Measurements from ENCODE around the gene ENTPD1.
A peak's percentile ranks its signal among the peaks of the same experiment; 100 is the strongest.
"Not testable (repeated sequence)": the region's sequence is repeated elsewhere in the genome, so short reads cannot be mapped to it uniquely, and the experiment has no call there.

ENTPD1 gene

GRCh38 chr10:95728526-95728925 lies 27.4 kb upstream of the ENTPD1 start:
- no peak overlapping the region for H3K27ac ChIP-seq
- TF ChIP-seq ZFX (IDR thresholded peaks at IDR 0.05; ENCODE audit: borderline replicate concordance): no peak
- TF ChIP-seq, protein P1, sequence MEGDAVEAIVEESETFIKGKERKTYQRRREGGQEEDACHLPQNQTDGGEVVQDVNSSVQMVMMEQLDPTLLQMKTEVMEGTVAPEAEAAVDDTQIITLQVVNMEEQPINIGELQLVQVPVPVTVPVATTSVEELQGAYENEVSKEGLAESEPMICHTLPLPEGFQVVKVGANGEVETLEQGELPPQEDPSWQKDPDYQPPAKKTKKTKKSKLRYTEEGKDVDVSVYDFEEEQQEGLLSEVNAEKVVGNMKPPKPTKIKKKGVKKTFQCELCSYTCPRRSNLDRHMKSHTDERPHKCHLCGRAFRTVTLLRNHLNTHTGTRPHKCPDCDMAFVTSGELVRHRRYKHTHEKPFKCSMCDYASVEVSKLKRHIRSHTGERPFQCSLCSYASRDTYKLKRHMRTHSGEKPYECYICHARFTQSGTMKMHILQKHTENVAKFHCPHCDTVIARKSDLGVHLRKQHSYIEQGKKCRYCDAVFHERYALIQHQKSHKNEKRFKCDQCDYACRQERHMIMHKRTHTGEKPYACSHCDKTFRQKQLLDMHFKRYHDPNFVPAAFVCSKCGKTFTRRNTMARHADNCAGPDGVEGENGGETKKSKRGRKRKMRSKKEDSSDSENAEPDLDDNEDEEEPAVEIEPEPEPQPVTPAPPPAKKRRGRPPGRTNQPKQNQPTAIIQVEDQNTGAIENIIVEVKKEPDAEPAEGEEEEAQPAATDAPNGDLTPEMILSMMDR (IDR thresholded peaks at IDR 0.05): no peak

- no peak overlapping the region for H3K27ac ChIP-seq
- TF ChIP-seq ZFX (IDR thresholded peaks at IDR 0.05; ENCODE audit: borderline replicate concordance): no peak
- TF ChIP-seq, protein P1 (IDR thresholded peaks at IDR 0.05): no peak
These were observed 26.5 kb upstream of the ENTPD1 start for GRCh38 chr10:95729323-95730055.

DNA sequence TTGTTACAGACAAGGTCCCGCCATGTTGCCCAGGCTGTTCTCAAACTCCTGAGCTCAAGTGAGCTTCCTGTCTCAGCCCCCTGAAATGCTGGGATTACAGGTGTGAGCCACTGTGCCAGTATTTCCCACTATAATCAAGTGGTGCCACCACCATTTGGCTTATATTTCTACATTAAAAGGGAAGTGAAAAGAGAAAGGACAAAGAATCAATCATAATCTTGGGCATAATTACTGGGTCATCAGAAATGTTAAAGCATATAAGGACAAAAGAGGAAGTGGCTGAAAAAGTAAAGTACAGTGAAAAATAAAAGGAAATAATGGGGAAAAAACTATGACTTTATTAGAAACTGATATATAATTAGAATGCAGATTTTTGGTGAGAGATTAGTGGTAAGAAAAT lies 25.7 kb upstream of the ENTPD1 start:
- TF ChIP-seq ZFX (IDR thresholded peaks at IDR 0.05; ENCODE audit: borderline replicate concordance): no peak
- TF ChIP-seq, protein P1 (IDR thresholded peaks at IDR 0.05): no peak
- H3K27ac ChIP-seq: no peak overlapping the region

- H3K27ac ChIP-seq: not testable (repeated sequence)
These were observed 23.1 kb upstream of the ENTPD1 start for GRCh38 chr10:95732907-95733306.

DNA sequence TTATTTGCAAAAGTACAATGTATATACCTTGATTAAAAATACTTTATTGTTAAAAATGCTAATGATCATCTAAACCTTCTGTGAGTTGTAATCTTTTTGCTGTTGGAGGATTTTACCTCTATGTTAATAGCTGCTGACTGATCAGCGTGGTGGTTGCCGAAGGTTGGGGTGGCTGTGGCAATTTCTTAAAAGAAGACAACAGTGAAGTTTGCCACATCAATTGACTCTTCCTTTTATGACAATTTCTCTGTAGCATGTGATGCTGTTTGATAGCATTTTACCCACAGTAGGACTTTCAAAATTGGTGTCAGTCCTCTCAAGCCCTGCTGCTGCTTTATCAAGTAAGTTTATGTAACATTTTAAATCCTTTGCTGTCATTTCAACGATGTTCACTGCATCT lies 16.9 kb upstream of the ENTPD1 start:
- H3K27ac ChIP-seq: no peak overlapping the region
- no peak for TF ChIP-seq ZFX (IDR thresholded peaks at IDR 0.05; ENCODE audit: borderline replicate concordance)
- TF ChIP-seq, protein P1 (IDR thresholded peaks at IDR 0.05): no peak

DNA sequence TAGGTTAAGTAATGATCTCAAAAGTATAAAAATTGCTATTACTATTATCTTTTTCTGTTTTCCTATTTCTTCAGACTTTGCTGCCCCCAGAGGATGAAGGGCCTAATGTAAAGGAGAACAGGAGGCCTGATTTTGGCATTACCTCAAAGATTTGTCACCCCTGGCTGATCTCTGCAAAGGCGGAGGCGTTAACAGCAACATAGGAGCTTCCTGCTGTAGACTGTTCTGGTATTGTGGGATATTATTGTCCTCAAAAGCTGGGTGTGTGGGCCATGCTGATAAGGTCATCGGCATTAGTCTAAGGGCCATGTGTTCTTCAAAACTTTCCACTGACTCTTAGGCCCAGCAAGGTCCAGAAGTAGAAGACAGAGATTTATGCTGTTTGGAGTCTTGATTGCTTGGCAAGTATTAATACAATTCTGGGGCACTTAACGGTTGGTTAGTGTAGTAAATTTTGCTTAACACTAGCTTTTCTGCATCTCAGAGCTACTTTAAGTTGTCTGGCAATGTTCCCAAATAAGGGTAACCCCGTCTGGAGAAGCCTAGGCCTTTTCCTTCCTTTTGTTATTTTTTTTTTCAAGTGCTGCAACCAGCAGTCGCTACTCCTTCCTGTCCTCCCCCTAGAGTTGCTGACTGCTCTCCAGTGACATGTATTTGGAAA lies 14.0 kb upstream of the ENTPD1 start:
- no peak for TF ChIP-seq ZFX (IDR thresholded peaks at IDR 0.05; ENCODE audit: borderline replicate concordance)
- TF ChIP-seq, protein P1 (IDR thresholded peaks at IDR 0.05): peak; percentile 7; the same call in 1 of the 2 replicates
- no peak overlapping the region for H3K27ac ChIP-seq

GRCh38 chr10:95742485-95742884 lies 13.5 kb upstream of the ENTPD1 start:
- H3K27ac ChIP-seq: no peak overlapping the region
- TF ChIP-seq ZFX (IDR thresholded peaks at IDR 0.05; ENCODE audit: borderline replicate concordance): no peak
- TF ChIP-seq, protein P1 (IDR thresholded peaks at IDR 0.05): no peak
